ENCODE data around the gene TEX14.

The TEX14 gene

GRCh38 chr17:58534901-58535421 lies 156.9 kb downstream of the TEX14 start:
- no peak overlapping the region for H3K4me3 ChIP-seq (replicated peaks; ENCODE audit: low read depth, low read length)
- TF ChIP-seq CTCF (IDR thresholded peaks at IDR 0.05; ENCODE audit: insufficient read depth, low read length, poor library complexity, severe bottlenecking): no peak
- no peaks in the 10 kb centered on the region for H3K36me3 ChIP-seq (ENCODE audit: control insufficient read depth, insufficient read depth, low read length)
- peaks cover 3% of the 10 kb centered on the region for H3K27me3 ChIP-seq (replicated peaks; ENCODE audit: control insufficient read depth, insufficient read depth, low read length)
- no peak for DNase-seq (ENCODE audit: extremely low read depth, insufficient read length)

GRCh38 chr17:58534331-58534730 lies 157.5 kb downstream of the TEX14 start:
- Histone ChIP-seq H3K27me3 (replicated peaks; ENCODE audit: control insufficient read depth, insufficient read depth, low read length) (peaks cover 3% of the 10 kb centered on the region), H3K4me3 (replicated peaks; ENCODE audit: low read depth, low read length) (no peak overlapping the region), H3K36me3 (ENCODE audit: control insufficient read depth, insufficient read depth, low read length) (no peaks in the 10 kb centered on the region)
- no peak for DNase-seq (ENCODE audit: extremely low read depth, insufficient read length)
- TF ChIP-seq CTCF (IDR thresholded peaks at IDR 0.05; ENCODE audit: insufficient read depth, low read length, poor library complexity, severe bottlenecking): no peak

GRCh38 chr17:58533616-58534188 lies 158.1 kb downstream of the TEX14 start:
- DNase-seq (ENCODE audit: extremely low read depth, insufficient read length): no peak
- Histone ChIP-seq H3K4me3 (replicated peaks; ENCODE audit: low read depth, low read length) (no peak overlapping the region), H3K36me3 (ENCODE audit: control insufficient read depth, insufficient read depth, low read length) (no peaks in the 10 kb centered on the region), H3K27me3 (replicated peaks; ENCODE audit: control insufficient read depth, insufficient read depth, low read length) (peaks cover 3% of the 10 kb centered on the region)
- no peak for TF ChIP-seq CTCF (IDR thresholded peaks at IDR 0.05; ENCODE audit: insufficient read depth, low read length, poor library complexity, severe bottlenecking)

GRCh38 chr17:58532555-58532951 lies 159.3 kb downstream of the TEX14 start:
- TF ChIP-seq CTCF (IDR thresholded peaks at IDR 0.05; ENCODE audit: insufficient read depth, low read length, poor library complexity, severe bottlenecking): no peak
- H3K4me3 ChIP-seq (replicated peaks; ENCODE audit: low read depth, low read length): no peak overlapping the region
- no peak for DNase-seq (ENCODE audit: extremely low read depth, insufficient read length)
- H3K36me3 ChIP-seq (ENCODE audit: control insufficient read depth, insufficient read depth, low read length): no peaks in the 10 kb centered on the region
- H3K27me3 ChIP-seq (replicated peaks; ENCODE audit: control insufficient read depth, insufficient read depth, low read length): peaks cover 3% of the 10 kb centered on the region

- Histone ChIP-seq H3K4me3 (replicated peaks; ENCODE audit: low read depth, low read length) (peak overlapping the region; percentile 32), H3K36me3 (ENCODE audit: control insufficient read depth, insufficient read depth, low read length) (no peaks in the 10 kb centered on the region), H3K27me3 (replicated peaks; ENCODE audit: control insufficient read depth, insufficient read depth, low read length) (peaks cover 3% of the 10 kb centered on the region)
- peak; percentile 66 for DNase-seq (ENCODE audit: extremely low read depth, insufficient read length)
- no peak for TF ChIP-seq CTCF (IDR thresholded peaks at IDR 0.05; ENCODE audit: insufficient read depth, low read length, poor library complexity, severe bottlenecking)
Measured at GRCh38 chr17:58531661-58532554, 159.9 kb downstream of the TEX14 start.
